SU-DHL-6 (cell line): Measurements from ENCODE around the gene CPHXL.

ENCODE experiments used
- H2AFZ ChIP-seq: fragments of 200-600 bp; sonication (generic); 2 replicates; pipeline ENCODE4 v1.6.1; 2014; ENCODE audit warnings: low read depth, mild to moderate bottlenecking, moderate library complexity, mixed read lengths, antibody characterized with exemption, low read length; ENCODE audit not compliant: severe bottlenecking
- H3F3A ChIP-seq: fragments of 200-600 bp; shearing (Covaris generic); 2 replicates; pipeline ENCODE4 v1.6.0; 2016; ENCODE audit warnings: antibody characterized with exemption, mild to moderate bottlenecking; ENCODE audit not compliant: insufficient read depth
- H3K27ac ChIP-seq: fragments of 200-600 bp; sonication (generic); 2 replicates; pipeline ENCODE4 v1.5.1; 2016; ENCODE audit warnings: low read depth, mild to moderate bottlenecking, low read length, moderate library complexity, mixed read lengths
- H3K27me3 ChIP-seq: fragments of 200-600 bp; sonication (generic), shearing (Covaris generic); 2 replicates; pipeline ENCODE4 v1.6.0; 2014; ENCODE audit warnings: mild to moderate bottlenecking, low read length
- H3K36me3 ChIP-seq: fragments of 200-600 bp; sonication (generic); 2 replicates; pipeline ENCODE4 v1.6.1; 2014; ENCODE audit warnings: mild to moderate bottlenecking, low read length, mixed read lengths
- H3K4me2 ChIP-seq: fragments of 300-600, 200-600 bp; shearing (Covaris generic), sonication (generic); 2 replicates; pipeline ENCODE4 v1.6.0; 2014; ENCODE audit warnings: low read length, low read depth, mild to moderate bottlenecking; ENCODE audit not compliant: poor library complexity, severe bottlenecking
- H3K4me3 ChIP-seq: fragments of 200-600 bp; sonication (generic); 2 replicates; pipeline ENCODE4 v1.5.1; 2014; ENCODE audit warnings: antibody characterized with exemption, low read length, mild to moderate bottlenecking, mixed read lengths; ENCODE audit not compliant: insufficient read depth, poor library complexity, severe bottlenecking
- H3K79me2 ChIP-seq: fragments of 200-600 bp; sonication (generic); 2 replicates; pipeline ENCODE4 v1.6.1; 2014; ENCODE audit warnings: mild to moderate bottlenecking, low read length, moderate library complexity; ENCODE audit not compliant: insufficient read depth
- H3K9ac ChIP-seq: fragments of 200-600 bp; sonication (generic); 2 replicates; pipeline ENCODE4 v1.7.0; 2014; ENCODE audit warnings: mild to moderate bottlenecking, low read length
- H3K9me2 ChIP-seq: fragments of 200-600 bp; sonication (generic); replicated peaks from 2 replicates; pipeline ENCODE4 v1.6.1; 2014; ENCODE audit warnings: low read length; ENCODE audit not compliant: insufficient read depth
- H3K9me3 ChIP-seq: fragments of 200-600 bp; sonication (generic); 2 replicates; pipeline ENCODE4 v1.6.1; 2014; ENCODE audit warnings: low read length, mixed read lengths; ENCODE audit not compliant: insufficient read depth
- H4K20me1 ChIP-seq: fragments of 200-600 bp; sonication (generic); 2 replicates; pipeline ENCODE4 v1.6.1; 2014; ENCODE audit warnings: low read depth, mild to moderate bottlenecking, antibody characterized with exemption, low read length, moderate library complexity, mixed read lengths
- EZH2phosphoT487 ChIP-seq: fragments of 200-600 bp; sonication (generic), shearing (Covaris generic); conservative IDR thresholded peaks from 2 replicates; pipeline ENCODE4 v1.6.1; 2018; ENCODE audit warnings: mild to moderate bottlenecking, antibody characterized with exemption, low read length, moderate library complexity, mixed read lengths
- TF ChIP-seq, protein P1 (sequence below): fragments of 200-600 bp; sonication (generic); IDR thresholded peaks from one replicate; pipeline ENCODE4 v1.5.1; 2017; ENCODE audit warnings: antibody characterized with exemption, mild to moderate bottlenecking, low read length, moderate library complexity; ENCODE audit not compliant: insufficient read depth, poor library complexity, severe bottlenecking

The CPHXL gene

DNA sequence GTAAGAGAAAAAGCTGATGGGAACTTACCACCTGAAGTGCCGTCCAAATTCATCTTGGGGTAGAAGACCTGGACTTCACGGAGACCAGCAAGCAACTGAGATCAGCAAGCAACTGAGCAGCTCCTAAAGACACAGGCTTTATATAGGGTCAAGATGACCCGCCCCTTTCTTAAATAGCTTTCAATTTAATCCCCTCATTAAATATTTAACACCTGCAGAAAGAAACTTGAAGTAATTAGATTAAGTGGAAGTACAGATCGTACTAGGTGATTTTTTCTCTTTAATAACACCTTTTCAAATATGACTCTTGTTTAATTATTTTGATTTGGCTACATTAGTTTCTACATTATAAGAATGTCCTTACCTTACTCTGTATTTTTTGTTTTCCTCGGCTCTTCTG lies at the start of gene CPHXL:
CPHXL (minus strand) TSS at position 101 of the 400 bp plus-strand sequence; CDS start at position 53, 48 bp downstream.
- Histone ChIP-seq H3K4me2 (no peak within 1 kb of the TSS), H3K27me3 (no peaks in the 10 kb centered on the region), H3K9me2 (no peaks in the 10 kb centered on the region)

DNA sequence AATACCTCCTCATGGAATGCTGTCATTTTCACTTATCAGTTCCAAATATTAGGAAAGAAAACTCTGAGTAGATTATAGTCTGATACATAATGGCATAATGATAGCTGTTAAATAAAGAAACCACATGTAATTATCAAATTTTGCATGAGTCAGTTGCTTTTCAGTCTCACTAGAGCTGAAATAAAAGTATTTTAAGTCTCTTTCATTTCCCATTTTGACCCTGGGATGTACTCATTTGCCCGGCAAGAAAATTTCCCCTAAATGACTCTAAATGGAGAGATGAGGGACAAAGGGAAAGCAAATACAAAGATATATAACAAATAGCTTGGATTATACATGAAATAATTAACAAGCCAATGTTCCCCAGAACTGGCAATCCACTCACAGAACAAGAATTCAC lies 47.9 kb upstream of the CPHXL start:
- no peaks in the 10 kb centered on the region for H3F3A ChIP-seq
- no peak overlapping the region for H3K9ac ChIP-seq
- no peak overlapping the region for H3K4me2 ChIP-seq
- no peak overlapping the region for H3K4me3 ChIP-seq
- H3K79me2 ChIP-seq: no peaks in the 10 kb centered on the region
- H4K20me1 ChIP-seq: no peaks in the 10 kb centered on the region
- no peaks in the 10 kb centered on the region for H3K9me2 ChIP-seq
- H3K27ac ChIP-seq: no peak overlapping the region
- no peaks in the 10 kb centered on the region for H3K36me3 ChIP-seq
- H3K9me3 ChIP-seq: no peaks in the 10 kb centered on the region
- no peak overlapping the region for H2AFZ ChIP-seq
- no peaks in the 10 kb centered on the region for H3K27me3 ChIP-seq
- TF ChIP-seq EZH2phosphoT487: no peak
- TF ChIP-seq, protein P1, sequence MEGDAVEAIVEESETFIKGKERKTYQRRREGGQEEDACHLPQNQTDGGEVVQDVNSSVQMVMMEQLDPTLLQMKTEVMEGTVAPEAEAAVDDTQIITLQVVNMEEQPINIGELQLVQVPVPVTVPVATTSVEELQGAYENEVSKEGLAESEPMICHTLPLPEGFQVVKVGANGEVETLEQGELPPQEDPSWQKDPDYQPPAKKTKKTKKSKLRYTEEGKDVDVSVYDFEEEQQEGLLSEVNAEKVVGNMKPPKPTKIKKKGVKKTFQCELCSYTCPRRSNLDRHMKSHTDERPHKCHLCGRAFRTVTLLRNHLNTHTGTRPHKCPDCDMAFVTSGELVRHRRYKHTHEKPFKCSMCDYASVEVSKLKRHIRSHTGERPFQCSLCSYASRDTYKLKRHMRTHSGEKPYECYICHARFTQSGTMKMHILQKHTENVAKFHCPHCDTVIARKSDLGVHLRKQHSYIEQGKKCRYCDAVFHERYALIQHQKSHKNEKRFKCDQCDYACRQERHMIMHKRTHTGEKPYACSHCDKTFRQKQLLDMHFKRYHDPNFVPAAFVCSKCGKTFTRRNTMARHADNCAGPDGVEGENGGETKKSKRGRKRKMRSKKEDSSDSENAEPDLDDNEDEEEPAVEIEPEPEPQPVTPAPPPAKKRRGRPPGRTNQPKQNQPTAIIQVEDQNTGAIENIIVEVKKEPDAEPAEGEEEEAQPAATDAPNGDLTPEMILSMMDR: no peak

More for the DNA sequence above, at the start of gene CPHXL:
- Histone ChIP-seq H4K20me1 (no peaks in the 10 kb centered on the region), H3K9me3 (no peaks in the 10 kb centered on the region), H3K9ac (no peak within 1 kb of the TSS), H3K79me2 (no peaks in the 10 kb centered on the region), H2AFZ (no peak within 1 kb of the TSS), H3F3A (no peaks in the 10 kb centered on the region), H3K36me3 (no peaks in the 10 kb centered on the region), H3K4me3 (no peak within 1 kb of the TSS), H3K27ac (no peak within 1 kb of the TSS)
- TF ChIP-seq EZH2phosphoT487: no peak
- TF ChIP-seq, protein P1: no peak

DNA sequence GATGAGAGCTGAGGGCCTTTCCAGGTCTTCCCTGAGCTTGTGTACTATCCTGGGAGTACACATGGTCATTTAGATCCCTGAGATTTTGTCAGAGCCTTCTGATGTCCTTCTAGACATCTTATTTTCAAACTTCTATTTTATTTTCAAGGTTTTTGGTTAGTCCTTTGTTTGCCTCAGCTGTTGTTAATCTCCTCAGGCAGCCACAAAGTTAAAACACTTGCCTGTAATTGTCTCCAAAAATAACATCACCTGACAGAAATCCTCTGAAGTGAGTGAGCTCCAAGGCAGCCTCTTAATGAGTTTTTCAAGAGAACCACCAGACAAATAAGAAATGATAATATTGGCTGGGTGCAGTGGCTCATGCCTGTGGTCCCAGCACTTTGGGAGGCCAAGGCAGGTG lies 43.8 kb upstream of the CPHXL start:
- no peak overlapping the region for H2AFZ ChIP-seq
- H3K79me2 ChIP-seq: no peaks in the 10 kb centered on the region
- H4K20me1 ChIP-seq: no peaks in the 10 kb centered on the region
- no peaks in the 10 kb centered on the region for H3K27me3 ChIP-seq
- H3K9me3 ChIP-seq: no peaks in the 10 kb centered on the region
- no peaks in the 10 kb centered on the region for H3K9me2 ChIP-seq
- no peak overlapping the region for H3K27ac ChIP-seq
- H3K4me3 ChIP-seq: no peak overlapping the region
- TF ChIP-seq, protein P1: no peak
- no peak for TF ChIP-seq EZH2phosphoT487
- H3K4me2 ChIP-seq: no peak overlapping the region
- H3F3A ChIP-seq: no peaks in the 10 kb centered on the region
- H3K36me3 ChIP-seq: no peaks in the 10 kb centered on the region
- H3K9ac ChIP-seq: no peak overlapping the region
